Thyroid gland (tissue), 4 donors: ENCODE results near the gene ZNF433.
"Not testable (repeated sequence)": the region's sequence is repeated elsewhere in the genome, so short reads cannot be mapped to it uniquely, and the experiment has no call there.

ENCODE experiments used
- CTCF ChIP-seq, 6 experiments: fragments of 200-600 bp in 3 of 6; fragments of 450-650 bp in 3 of 6; sonication (generic) in 3 of 6; IDR thresholded peaks; one replicate each; pipeline ENCODE4 v1.5.1; 2016 to 2019; ENCODE audit warnings: antibody characterized with exemption in 6 of 6, mild to moderate bottlenecking in 2 of 6, inconsistent platforms in 1 of 6, moderate library complexity in 1 of 6
- POLR2A ChIP-seq, 2 donors: fragments of 450-650 bp; IDR thresholded peaks; one replicate each; pipeline ENCODE4 v1.6.1; 2017; ENCODE audit warnings: antibody characterized with exemption in 2 of 2, mild to moderate bottlenecking in 2 of 2, moderate library complexity in 1 of 2

DNA sequence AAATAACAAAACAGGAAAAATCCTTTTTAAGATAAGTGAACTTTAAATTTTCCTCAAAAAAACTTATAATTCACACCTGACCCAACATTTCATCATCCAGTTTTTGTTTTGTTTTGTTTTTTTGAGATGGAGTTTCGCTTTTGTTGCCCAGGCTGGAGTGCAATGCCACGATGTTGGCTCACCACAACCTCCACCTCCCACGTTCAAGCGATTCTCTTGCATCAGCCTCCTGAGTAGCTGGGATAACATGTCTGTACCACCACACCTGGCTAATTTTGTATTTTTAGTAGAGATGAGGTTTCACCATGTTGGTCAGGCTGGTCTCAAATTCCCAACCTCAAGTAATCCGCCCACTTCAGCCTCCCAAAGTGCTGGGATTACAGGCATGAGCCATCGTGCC is 47.9 kb upstream of the ZNF433 start:
- TF ChIP-seq POLR2A, CTCF (IDR thresholded peaks at IDR 0.05): not testable (repeated sequence)
